K562 (cell line): ENCODE measurements around the gene TBX1. TPM values are rescaled to one million over a fixed set of nuclear protein-coding genes. Genes with fewer than 3 reads are reported as not detected.

Experiments used
- ATAC-seq: fragments of 200-7000 bp; cut with Tn5 transposase; 3 replicates; pipeline ENCODE4 v1.9.1; 2020; ENCODE audit warnings: moderate library complexity
- BruUV-seq: library from RNA; stranded (reverse); fragments of 400-500 nt; replicated peaks from 2 replicates; lab custom pipeline; 2021; lab: Mats Ljungman, UMichigan
- CTCF ChIA-PET: fragments of 300-600 bp; formaldehyde crosslinking; extraction: SDS; loops from one replicate; lab custom pipeline; 2021; ENCODE audit warnings: low intra/inter-chr PET ratio; lab: Yijun Ruan, JAX
- POLR2A ChIA-PET: fragments of 300-600, 350-650 bp; sonication (Branson Sonifier 250); formaldehyde crosslinking; extraction: SDS; loops from one replicate; lab custom pipeline; 2021; ENCODE audit warnings: antibody characterized with exemption, inconsistent platforms; lab: Yijun Ruan, JAX
- DNase-seq, 4 experiments: peaks; one replicate each; pipeline versions ENCODE4 v3.0.0 to v3.0.0-alpha.2; 2011 to 2018; ENCODE audit warnings: low spot score in 3 of 4, mixed read lengths in 3 of 4; ENCODE audit errors: extremely low read depth in 1 of 4
- FAIRE-seq: peaks from 2 replicates; lab custom pipeline; 2011; peaks lifted over from hg19 to GRCh38; lab: Jason Lieb, UNC
- H2AFZ ChIP-seq: 2 replicates; pipeline ENCODE4 v1.6.0; 2011; ENCODE audit warnings: low read depth, low read length, control low read depth, inconsistent platforms
- H3K27ac ChIP-seq: fragments of 200-600 bp; 3 replicates; pipeline ENCODE4 v1.8.0; 2011; ENCODE audit warnings: low read depth, mild to moderate bottlenecking, control low read depth, inconsistent platforms, low read length, moderate library complexity, mixed read lengths; ENCODE audit errors: extremely low read depth
- H3K27me3 ChIP-seq, 2 experiments: fragments of 300-600 bp in 1 of 2; 2 replicates in 1 of 2; 3 replicates in 1 of 2; pipeline versions ENCODE4 v1.6.0 to v1.8.0; 2011; ENCODE audit warnings: inconsistent platforms in 2 of 2, low read length in 2 of 2, mild to moderate bottlenecking in 1 of 2, mixed read lengths in 1 of 2, moderate library complexity in 1 of 2; ENCODE audit not compliant: control insufficient read depth in 2 of 2, insufficient read depth in 2 of 2
- H3K36me3 ChIP-seq: fragments of 300-600 bp; 3 replicates; pipeline ENCODE4 v1.8.0; 2011; ENCODE audit warnings: mild to moderate bottlenecking, low read length, inconsistent platforms; ENCODE audit not compliant: control insufficient read depth, insufficient read depth
- H3K4me1 ChIP-seq, 2 experiments: fragments of 200-600 bp in 1 of 2; replicated peaks in 1 of 2; 2 replicates in 1 of 2; 3 replicates in 1 of 2; pipeline versions ENCODE4 v1.5.1 to v1.8.0; 2011; ENCODE audit warnings: inconsistent platforms in 2 of 2, low read length in 2 of 2, mild to moderate bottlenecking in 1 of 2, mixed read lengths in 1 of 2, moderate library complexity in 1 of 2; ENCODE audit not compliant: control insufficient read depth in 2 of 2, insufficient read depth in 2 of 2
- H3K4me2 ChIP-seq: 2 replicates; pipeline ENCODE4 v1.6.1; 2011; ENCODE audit warnings: low read length, control low read depth, inconsistent platforms, mixed read lengths; ENCODE audit not compliant: insufficient read depth
- H3K4me3 ChIP-seq: fragments of 200-600 bp; sonication (generic), shearing (Covaris generic); 2 replicates; pipeline ENCODE4 v1.5.1; 2016; ENCODE audit warnings: control low read depth, inconsistent platforms
- H3K79me2 ChIP-seq: fragments of 200-600 bp; 3 replicates; pipeline ENCODE4 v1.8.0; 2011; ENCODE audit warnings: low read length, inconsistent platforms; ENCODE audit not compliant: control insufficient read depth, insufficient read depth
- H3K9ac ChIP-seq, 2 experiments: 2 replicates each; pipeline versions ENCODE4 v1.6.0 to v1.6.1; 2011; ENCODE audit warnings: low read depth in 2 of 2, low read length in 2 of 2, control low read depth in 1 of 2, inconsistent platforms in 1 of 2, mild to moderate bottlenecking in 1 of 2, mixed read lengths in 1 of 2; ENCODE audit not compliant: insufficient read depth in 1 of 2
- H3K9me1 ChIP-seq: one replicate; pipeline ENCODE4 v1.6.0; 2011; ENCODE audit warnings: inconsistent platforms, mild to moderate bottlenecking, low read length, moderate library complexity; ENCODE audit not compliant: control insufficient read depth, insufficient read depth
- H3K9me3 ChIP-seq: replicated peaks from 2 replicates; pipeline ENCODE4 v1.5.1; 2011; ENCODE audit warnings: low read depth, low read length, inconsistent platforms; ENCODE audit not compliant: control insufficient read depth, insufficient read depth
- H4K20me1 ChIP-seq: replicated peaks from 2 replicates; pipeline ENCODE4 v1.6.1; 2011; ENCODE audit warnings: low read length, inconsistent platforms, mixed read lengths; ENCODE audit not compliant: control insufficient read depth, insufficient read depth
- DEAF1 ChIP-seq: fragments of 450-650 bp; formaldehyde crosslinking; IDR thresholded peaks from 2 replicates; pipeline ENCODE4 v1.4.0; 2020; ENCODE audit warnings: mild to moderate bottlenecking, moderate library complexity
- E2F6 ChIP-seq, 2 experiments: IDR thresholded peaks; 2 replicates each; pipeline ENCODE4 v1.6.1; 2011; ENCODE audit warnings: borderline replicate concordance in 1 of 2, control low read depth in 1 of 2, low read depth in 1 of 2, low read length in 1 of 2, mild to moderate bottlenecking in 1 of 2, mixed read lengths in 1 of 2, moderate library complexity in 1 of 2; ENCODE audit not compliant: insufficient read depth in 1 of 2, insufficient read length in 1 of 2, poor library complexity in 1 of 2, severe bottlenecking in 1 of 2; ENCODE audit errors: extremely low read depth in 1 of 2
- HMGN3 ChIP-seq: IDR thresholded peaks from 2 replicates; pipeline ENCODE4 v1.6.1; 2011; ENCODE audit warnings: borderline replicate concordance, low read depth, mild to moderate bottlenecking, mixed read lengths, low read length; ENCODE audit not compliant: insufficient read length; ENCODE audit errors: extremely low read depth
- KDM5B ChIP-seq: fragments of 200-600 bp; sonication (generic); IDR thresholded peaks from 2 replicates; pipeline ENCODE4 v1.6.1; 2012; ENCODE audit warnings: low read depth, mild to moderate bottlenecking, moderate library complexity, low read length, control low read depth, inconsistent platforms; ENCODE audit not compliant: insufficient replicate concordance
- POLR2G ChIP-seq: fragments of 200-400 bp; formaldehyde crosslinking; IDR thresholded peaks from 2 replicates; pipeline ENCODE4 v1.6.1; 2017; ENCODE audit warnings: low read depth, mild to moderate bottlenecking, antibody characterized with exemption, low read length, moderate library complexity
- RBM14 ChIP-seq: fragments of 200-400 bp; formaldehyde crosslinking; IDR thresholded peaks from 2 replicates; pipeline ENCODE4 v1.6.1; 2018; ENCODE audit warnings: low read depth, mild to moderate bottlenecking, low read length, moderate library complexity, borderline replicate concordance; ENCODE audit not compliant: insufficient read depth
- SETDB1 ChIP-seq: IDR thresholded peaks from one replicate; pipeline ENCODE4 v1.6.1; 2012; ENCODE audit warnings: low read length, control low read depth, inconsistent platforms
- STAT5A ChIP-seq: IDR thresholded peaks from 2 replicates; pipeline ENCODE4 v1.6.1; 2012; ENCODE audit warnings: low read length, inconsistent platforms, borderline replicate concordance
- WGBS: fragments of 100-300 bp; shearing (Covaris generic); methylation state at CpG from one replicate; pipeline ENCODE4 v1.1.6; 2016; ENCODE audit warnings: low coverage, mixed read lengths; ENCODE audit not compliant: insufficient coverage; ENCODE audit errors: missing lambda C conversion rate; 5-methylcytosine and 5-hydroxymethylcytosine counted together
- in situ Hi-C: fragments of 300-500 bp; cut with MboI; formaldehyde crosslinking; loops from 4 replicates; pipeline ENCODE4 v1.15.0; 2018; ENCODE audit warnings: inconsistent platforms, mixed read lengths
- intact Hi-C: fragments of 100-400 bp; cut with micrococcal nuclease; formaldehyde crosslinking; loops from 2 replicates; pipeline ENCODE4 v1.14.2; 2022
- polyA plus RNA-seq, 8 experiments: library from polyadenylated mRNA; depleted of rRNA in 4 of 8; stranded (reverse) in 5 of 8; unstranded in 3 of 8; fragments of >200 nt; fragmentation: Nextera tagmentation in 2 of 8; fragmentation: Illumina TruSeq in 1 of 8; extraction: Ambion mirVana in 2 of 8; extraction: Trizol in 1 of 8; gene quantifications; 2 replicates each; pipeline versions ENCODE4 v1.2.1 to v1.2.3, GENCODE V29; 2011 to 2014; ENCODE audit warnings: inconsistent platforms in 1 of 8, missing spikeins in 1 of 8
- total RNA-seq, 7 experiments: library from RNA; depleted of rRNA in 6 of 7; stranded (reverse); fragments of >200 nt in 6 of 7; fragmentation: Illumina TruSeq in 2 of 7; extraction: Trizol in 2 of 7; gene quantifications; 2 replicates each; pipeline versions ENCODE4 v1.2.1 to v1.2.3, GENCODE V29; 2011 to 2021; ENCODE audit warnings: low replicate concordance in 1 of 7

The TBX1 gene
- total and polyA plus RNA-seq, 9 of the 15 experiments (the other 6 are each of a cell fraction or from before 2014, with no cell fraction given) = 0.07 to 35.0 (median 3.9) TPM

- peaks cover 9% of the 10 kb centered on the region for H3K9me1 ChIP-seq
- 0 out of 4 replicates have a peak overlapping the region, but pooled peaks of 1 of the 2 experiments have one; percentile 2 for H3K9ac ChIP-seq
- FAIRE-seq = no peak
- in situ Hi-C loops = no loop called here
- no TSS peak for BruUV-seq
- H3K36me3 ChIP-seq = peaks cover 8% of the 10 kb centered on the region; the same call in 1 of the 3 replicates
- H3K9me3 ChIP-seq = no peaks in the 10 kb centered on the region
- H3K79me2 ChIP-seq = peaks cover 25% of the 10 kb centered on the region
- H3K4me3 ChIP-seq = no peak overlapping the region
- POLR2A ChIA-PET = interaction anchor here (0.7 to 6.7 kb wide), 13 partner anchors 9 to 553 kb away, joined by 3 to 78 read pairs (median 4); no protein-coding TSS in a partner anchor
- intact Hi-C loops = no loop called here
- no peak overlapping the region for H3K4me2 ChIP-seq
- no peak overlapping the region for H3K27ac ChIP-seq
- no peak for DNase-seq
- 79% methylated on average over 17 of the region's 17 CpGs for WGBS
- H3K27me3 ChIP-seq = peaks cover 5 to 11% of the 10 kb centered on the region in 2 experiments; a peak in 4 of 5 replicates
- no peak overlapping the region for H2AFZ ChIP-seq
- ATAC-seq = no peak
- no peaks in the 10 kb centered on the region for H4K20me1 ChIP-seq
- peaks cover 12 to 92% of the 10 kb centered on the region in 2 experiments; a peak in 3 of 5 replicates for H3K4me1 ChIP-seq
- CTCF ChIA-PET = no interaction called here
- TF ChIP-seq POLR2G (0 out of 2 replicates have a peak, but pooled peaks have one; percentile 1), HMGN3 (peak; percentile 36), STAT5A (no peak), RBM14 (0 out of 2 replicates have a peak, but pooled peaks have one; percentile 72), DEAF1 (CRISPR knock-in tag) (no peak), KDM5B (peak; percentile 39), E2F6 (IDR thresholded peaks at IDR 0.05; ENCODE audit: borderline replicate concordance in 1 of 2, extremely low read depth in 1 of 2, insufficient read depth in 1 of 2, insufficient read length in 1 of 2, low read depth in 1 of 2, low read length in 1 of 2, poor library complexity in 1 of 2, severe bottlenecking in 1 of 2) (peak in 1 of 2 experiments; percentile 8), SETDB1 (peak; percentile 11)
Observed at GRCh38 chr22:19764299-19764593, 3.7 kb downstream of the TBX1 start.
